ENCODE measurements around the gene PP2D1.

GRCh38 chr3:20042331-20042730 is 30.3 kb upstream of the PP2D1 start:
- TF ChIP-seq POLR2AphosphoS5 (IDR thresholded peaks at IDR 0.05; ENCODE audit: insufficient read depth in 1 of 2, low read depth in 1 of 2) = no peak
- no peak for TF ChIP-seq CTCF (IDR thresholded peaks at IDR 0.05)

Measured in vagina (tissue), 2 donors.